Activated CD8-positive, alpha-beta memory T cell treated with anti-CD3 and anti-CD28 coated beads, Interleukin-2, amount 50 U/mL, for 1 hour (primary cell): ENCODE results near the gene LDLRAD4.
"Not testable (repeated sequence)": the region's sequence is repeated elsewhere in the genome, so short reads cannot be mapped to it uniquely, and the experiment has no call there.

ENCODE experiments used
- DNase-seq: peaks from one replicate; pipeline ENCODE4 v3.0.0-alpha.2; 2020; ENCODE audit errors: extremely low read depth

The LDLRAD4 gene

GRCh38 chr18:13464432-13465123, 246.0 kb downstream of the LDLRAD4 start:
- DNase-seq, result peak; percentile 40

- DNase-seq, result no peak
Observed at GRCh38 chr18:13465124-13465446, 246.5 kb downstream of the LDLRAD4 start.

GRCh38 chr18:13465476-13465875, 246.9 kb downstream of the LDLRAD4 start:
- no peak for DNase-seq

DNA sequence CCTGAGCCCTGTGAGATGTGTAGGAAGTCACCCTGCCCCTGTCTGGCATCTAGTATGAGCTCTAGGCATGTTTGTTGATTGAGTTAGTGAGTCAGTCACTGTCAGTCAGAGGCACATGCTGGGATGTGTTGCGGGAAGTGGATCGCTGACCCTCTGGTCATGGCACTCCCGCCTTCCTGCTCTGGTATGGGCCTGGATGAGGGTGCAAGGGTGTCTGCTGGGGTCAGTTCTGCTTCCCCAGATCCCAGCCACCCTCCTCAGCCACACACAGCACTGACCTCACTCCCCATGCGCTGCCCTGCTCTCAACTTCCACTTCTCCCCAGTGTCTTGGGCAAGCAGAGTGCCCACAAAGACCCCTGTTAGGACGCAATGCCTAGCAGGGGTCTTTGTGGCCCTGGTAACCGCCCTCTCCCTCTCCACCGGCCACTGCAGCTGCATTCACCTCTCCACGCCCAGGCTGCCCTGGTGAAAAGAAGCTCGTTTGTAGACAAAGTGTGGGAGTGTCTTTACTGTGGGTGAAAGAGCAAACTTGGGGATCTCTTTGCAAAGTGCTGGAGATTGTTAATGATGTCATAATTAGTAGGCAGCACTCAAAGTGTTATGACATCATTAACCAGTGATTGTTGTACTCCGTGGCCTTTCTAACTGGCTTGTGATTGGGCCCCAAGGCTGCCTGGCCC, 252.1 kb downstream of the LDLRAD4 start:
- no peak for DNase-seq

- no peak for DNase-seq
Observed at GRCh38 chr18:13471198-13471845, 252.8 kb downstream of the LDLRAD4 start.

GRCh38 chr18:13471971-13472628, 253.5 kb downstream of the LDLRAD4 start:
- no peak for DNase-seq

GRCh38 chr18:13473751-13474150, 255.2 kb downstream of the LDLRAD4 start:
- no peak for DNase-seq

DNA sequence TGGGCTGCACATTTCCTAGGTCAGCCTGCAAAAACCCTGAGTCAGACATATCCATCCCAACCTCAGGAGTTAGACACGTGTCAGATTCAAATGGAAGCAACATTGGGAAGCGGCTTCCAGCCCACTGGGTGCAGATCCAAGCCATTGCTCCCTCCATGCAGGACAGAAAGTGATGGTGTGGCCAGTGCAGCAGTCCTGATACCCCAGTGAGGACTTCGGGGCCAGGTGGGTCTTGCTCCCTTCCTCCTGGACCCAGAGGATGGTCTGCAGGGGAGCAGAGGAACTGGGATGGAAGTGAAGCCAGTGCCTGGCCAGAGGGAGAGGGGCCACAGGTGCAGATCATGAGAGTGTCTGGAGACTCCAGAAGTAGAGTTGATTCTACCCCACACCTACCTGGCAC, 255.8 kb downstream of the LDLRAD4 start:
- DNase-seq, result no peak

GRCh38 chr18:13474907-13475545, 256.5 kb downstream of the LDLRAD4 start:
- no peak for DNase-seq

GRCh38 chr18:13476312-13476711, 257.8 kb downstream of the LDLRAD4 start:
- DNase-seq, result not testable (repeated sequence)

- DNase-seq, result no peak
Observed at GRCh38 chr18:13477147-13477683, 258.7 kb downstream of the LDLRAD4 start.

GRCh38 chr18:13480571-13481255, 262.2 kb downstream of the LDLRAD4 start:
- no peak for DNase-seq

- no peak for DNase-seq
Observed at GRCh38 chr18:13481331-13481730, 262.8 kb downstream of the LDLRAD4 start.

DNA sequence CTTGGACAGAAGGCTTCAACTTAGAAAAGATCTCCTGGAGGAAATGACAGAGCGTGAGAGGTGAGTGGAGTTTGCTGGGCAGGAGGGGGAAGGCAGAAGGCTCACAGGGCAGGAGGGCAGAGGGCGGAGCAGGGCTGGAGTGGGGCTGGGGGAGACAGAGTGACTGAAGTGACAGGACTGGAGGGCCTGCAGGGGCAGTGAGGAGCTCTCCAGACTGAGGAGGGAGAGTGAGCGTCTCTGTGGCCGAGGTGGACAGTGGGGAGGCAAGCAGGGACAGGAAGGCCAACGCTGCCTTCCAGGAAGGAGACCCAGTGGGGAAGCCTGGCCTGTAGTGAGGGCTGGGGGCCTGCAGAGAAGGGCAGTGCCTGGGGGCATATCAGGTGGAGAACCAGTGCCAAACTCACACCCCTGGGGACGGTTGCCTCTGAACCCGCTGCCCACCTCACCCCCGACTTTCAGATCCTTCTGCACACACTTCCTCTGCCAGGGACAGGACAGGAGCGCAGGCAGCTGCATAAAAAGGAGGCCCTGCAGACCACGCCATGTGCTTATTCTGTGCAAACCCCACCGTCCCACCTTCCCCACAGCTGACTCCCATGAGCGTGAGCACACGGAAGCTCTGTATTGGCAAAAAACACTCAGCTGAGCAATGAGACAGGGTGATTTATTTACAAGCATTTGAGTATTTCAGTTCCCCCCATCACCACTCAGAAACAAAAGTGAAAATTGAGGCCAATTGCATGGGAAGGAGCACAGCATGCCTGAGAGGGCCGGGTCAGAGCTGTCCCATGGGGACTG, 263.5 kb downstream of the LDLRAD4 start:
- no peak for DNase-seq

- DNase-seq, result no peak
Observed at GRCh38 chr18:13482618-13482945, 264.0 kb downstream of the LDLRAD4 start.

DNA sequence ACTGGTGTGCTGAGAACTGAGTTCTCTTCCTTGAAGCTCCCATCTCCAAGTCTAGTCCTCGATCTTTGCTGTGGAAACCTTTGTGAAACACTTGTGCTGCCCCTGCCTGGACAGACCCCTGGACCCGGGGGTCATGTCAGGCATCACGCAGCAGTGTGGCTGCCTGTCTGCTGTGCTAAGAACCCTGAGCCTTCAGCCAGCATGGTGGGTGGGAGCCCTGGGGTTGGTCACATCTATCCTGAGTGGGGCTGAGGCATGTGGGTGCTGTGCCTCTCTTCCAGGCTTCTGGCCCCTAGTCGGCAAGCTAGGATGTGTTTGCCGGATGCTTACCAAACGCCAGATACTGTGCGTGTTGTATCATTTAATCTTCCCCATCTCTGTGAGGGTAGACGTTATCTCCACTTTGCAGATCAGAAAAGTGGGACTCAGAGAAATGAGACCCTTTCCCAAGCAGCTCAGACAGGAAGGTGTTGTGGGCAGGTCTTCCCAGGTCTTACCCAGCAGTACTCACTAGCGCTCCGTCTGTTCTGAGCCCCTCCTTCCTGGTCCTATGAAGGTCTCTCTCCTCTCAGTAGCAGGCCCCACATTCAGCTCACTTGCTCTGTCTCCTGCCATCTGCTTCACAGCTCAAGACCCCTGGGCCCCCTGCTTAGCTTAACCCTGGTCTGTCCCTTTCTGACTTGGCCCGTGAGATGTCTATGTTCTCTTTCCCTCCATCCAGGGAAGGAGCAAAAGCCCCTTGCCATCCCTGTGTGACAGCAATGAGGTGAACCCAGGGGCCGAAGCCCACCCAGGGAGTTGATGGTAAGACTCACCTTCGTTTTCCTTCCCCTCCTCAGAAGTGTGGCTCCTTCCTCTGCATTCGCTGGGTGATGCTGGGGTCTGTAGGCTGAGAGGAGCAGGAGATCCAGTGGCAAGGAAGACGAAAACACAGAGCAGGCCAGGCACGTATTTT, 265.0 kb downstream of the LDLRAD4 start:
- no peak for DNase-seq

DNA sequence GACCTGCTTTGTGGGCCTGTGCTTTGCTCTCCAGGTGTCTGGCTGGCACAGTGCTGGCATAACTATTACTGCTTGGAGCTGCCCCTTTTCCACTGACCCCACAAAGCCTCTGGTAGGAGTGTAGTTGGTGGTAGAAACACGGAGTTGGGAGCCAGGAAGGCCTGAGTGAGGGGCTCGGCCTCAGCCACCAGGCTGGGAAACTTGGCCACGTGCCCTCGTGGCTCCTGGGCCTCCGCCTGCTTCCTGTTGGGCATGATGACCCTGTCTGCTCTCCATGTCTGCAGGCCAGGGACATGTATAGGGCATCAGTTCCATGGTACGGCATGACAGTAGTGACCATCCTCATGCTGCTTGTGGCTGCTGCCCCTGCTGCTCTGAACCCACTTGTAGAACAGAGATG, 266.6 kb downstream of the LDLRAD4 start:
- no peak for DNase-seq

- no peak for DNase-seq
Observed at GRCh38 chr18:13485604-13486003, 267.0 kb downstream of the LDLRAD4 start.

- DNase-seq, result no peak
Observed at GRCh38 chr18:13486284-13486683, 267.7 kb downstream of the LDLRAD4 start.
